ENCODE results near the gene CCR5AS.
"Not testable (repeated sequence)": the region's sequence is repeated elsewhere in the genome, so short reads cannot be mapped to it uniquely, and the experiment has no call there.

Gene CCR5AS

DNA sequence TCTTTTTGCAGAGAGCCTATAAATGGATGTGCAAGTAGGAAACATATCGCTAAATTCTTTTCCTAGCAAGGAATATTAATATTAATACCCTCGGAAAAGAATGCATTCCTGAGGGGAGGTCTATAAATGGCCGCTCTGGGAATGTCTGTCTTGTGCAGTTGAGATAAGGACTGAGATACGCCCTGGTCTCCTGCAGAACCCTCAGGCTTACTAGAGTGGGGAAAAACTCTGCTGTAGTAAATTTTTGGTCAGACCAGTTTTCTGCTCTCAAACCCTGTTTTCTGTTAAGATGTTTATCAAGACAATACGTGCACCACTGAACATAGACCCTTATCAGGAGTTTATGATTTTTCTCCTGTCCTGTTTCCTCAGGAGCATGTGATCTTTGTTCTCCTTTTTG, 25.0 kb upstream of the CCR5AS start:
- ATAC-seq (ENCODE audit: poor library complexity); intact Hi-C loops (cut with DNase I); DNase-seq: not testable (repeated sequence)

DNA sequence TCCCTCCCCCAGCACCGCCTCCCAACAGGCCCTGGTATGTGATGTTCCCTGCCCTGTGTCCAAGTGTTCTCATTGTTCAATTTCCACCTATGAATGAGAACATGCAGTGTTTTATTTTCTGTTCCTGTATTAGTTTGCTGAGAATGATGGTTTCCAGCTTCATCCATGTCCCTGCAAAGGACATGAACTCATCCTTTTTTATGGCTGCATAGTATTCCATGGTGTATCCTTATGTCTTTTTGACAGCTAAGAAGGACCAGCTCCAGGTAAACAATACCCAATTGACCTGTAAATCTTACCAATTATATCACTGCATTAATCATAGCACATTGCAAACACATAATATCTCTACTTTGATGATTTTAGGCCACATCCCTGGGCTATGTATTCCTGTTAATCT, 24.0 kb upstream of the CCR5AS start:
- ATAC-seq (ENCODE audit: poor library complexity); DNase-seq; intact Hi-C loops (cut with DNase I): not testable (repeated sequence)

DNA sequence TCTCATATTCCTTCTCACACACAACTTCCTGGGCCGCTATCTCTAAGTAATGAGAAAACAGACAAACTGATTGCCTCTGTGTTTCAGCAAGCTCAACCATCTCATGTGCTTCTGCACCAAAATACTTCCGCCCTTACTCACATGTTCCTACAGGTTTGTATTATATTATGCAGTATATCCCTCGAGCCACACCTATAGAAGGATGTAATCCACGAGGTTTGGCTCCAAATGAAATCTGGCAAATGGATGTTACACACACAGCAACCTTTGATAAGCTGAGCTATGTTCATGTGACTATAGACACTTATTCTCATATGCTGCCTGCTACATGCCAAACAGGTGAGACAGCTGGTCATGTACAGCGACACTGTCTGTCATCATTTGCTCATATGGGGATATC, 22.8 kb upstream of the CCR5AS start:
- intact Hi-C loops (cut with DNase I): no loop called here
- DNase-seq (no peak), ATAC-seq (ENCODE audit: poor library complexity) (no peak)

DNA sequence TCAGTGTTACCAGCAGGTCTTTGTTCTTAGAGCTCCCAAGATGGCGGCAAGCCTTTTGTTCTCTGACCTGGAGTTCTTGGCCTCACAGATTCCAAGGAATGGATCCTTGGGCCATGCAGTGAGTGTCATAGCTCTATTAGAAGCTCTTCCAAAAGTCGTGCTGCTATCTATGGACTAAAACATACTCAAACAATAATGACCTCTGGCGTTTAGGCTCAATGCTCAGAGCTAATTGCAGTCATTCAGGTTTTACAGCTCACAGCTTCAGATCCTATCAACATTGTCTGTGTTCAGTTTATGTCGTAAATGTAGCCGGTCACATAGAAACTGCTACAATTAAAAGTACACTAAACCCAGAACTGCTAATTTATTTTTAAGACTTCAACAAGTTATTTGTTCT, 22.4 kb upstream of the CCR5AS start:
- DNase-seq (no peak), ATAC-seq (ENCODE audit: poor library complexity) (no peak)
- intact Hi-C loops (cut with DNase I): no loop called here

DNA sequence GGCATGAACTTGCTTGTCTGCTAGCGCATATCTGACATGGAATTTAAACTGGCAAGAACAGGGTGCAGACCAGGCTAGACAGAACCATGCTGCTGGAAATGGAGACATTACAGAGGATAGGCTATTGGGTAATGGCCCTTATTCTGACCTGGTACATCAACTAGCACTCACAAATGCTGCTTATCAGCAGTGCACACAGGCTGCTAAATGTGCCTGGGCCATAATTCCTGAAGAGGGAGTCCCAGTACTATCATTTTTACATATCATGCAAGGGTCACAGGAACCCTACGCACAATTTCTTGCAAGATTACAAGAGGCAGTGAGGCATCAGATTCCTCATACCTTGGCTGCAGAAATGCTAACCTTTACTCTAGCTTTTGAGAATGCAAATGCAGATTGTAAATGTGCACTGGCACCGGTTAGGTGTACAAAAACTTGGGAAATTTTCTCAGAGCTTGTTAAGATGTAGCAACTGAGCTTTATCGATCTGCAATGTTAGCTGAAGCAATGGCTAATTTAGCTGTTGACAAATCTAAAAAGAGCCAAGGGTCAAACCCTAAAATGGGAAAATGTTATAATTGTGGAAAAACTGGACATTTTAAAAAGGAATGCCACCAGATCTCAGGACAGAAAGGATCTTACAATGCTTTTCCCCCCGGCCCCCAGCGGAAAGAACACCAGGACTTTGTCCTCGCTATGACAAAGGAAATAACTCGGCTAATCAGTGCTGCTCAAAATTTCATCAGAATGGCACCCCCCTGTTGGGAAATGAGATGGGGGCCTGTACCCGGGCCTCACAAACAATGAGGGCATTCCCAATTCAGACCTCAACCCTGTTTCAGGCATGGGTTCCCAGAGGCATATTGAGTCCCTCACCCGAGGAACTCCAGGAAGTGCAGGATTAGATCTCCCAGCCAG, 21.3 kb upstream of the CCR5AS start:
- peak; percentile 96 for ATAC-seq (ENCODE audit: poor library complexity)

DNA sequence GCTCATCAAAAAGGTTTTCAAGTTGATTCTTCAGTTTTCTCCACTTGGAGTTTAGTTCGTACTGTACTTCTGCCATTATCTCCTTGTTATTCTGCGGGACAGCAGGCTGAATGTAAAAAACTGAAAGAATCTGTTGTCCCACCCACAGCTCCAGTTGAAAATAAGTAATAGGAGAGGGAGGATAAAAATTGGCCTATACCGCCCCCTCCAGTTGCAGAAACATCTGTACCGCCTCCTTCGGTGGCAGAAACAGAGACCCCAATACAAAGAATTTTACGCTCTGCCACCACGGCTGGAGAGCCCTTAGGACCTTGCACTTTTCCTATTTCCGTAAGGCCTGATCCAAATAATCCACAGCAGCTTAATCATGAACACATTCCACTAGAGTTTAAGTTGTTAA, 20.5 kb upstream of the CCR5AS start:
- intact Hi-C loops (cut with DNase I); DNase-seq; ATAC-seq (ENCODE audit: poor library complexity): not testable (repeated sequence)

More for the DNA sequence above, 21.3 kb upstream of the CCR5AS start:
- no peak for DNase-seq
- intact Hi-C loops (cut with DNase I): no loop called here

DNA sequence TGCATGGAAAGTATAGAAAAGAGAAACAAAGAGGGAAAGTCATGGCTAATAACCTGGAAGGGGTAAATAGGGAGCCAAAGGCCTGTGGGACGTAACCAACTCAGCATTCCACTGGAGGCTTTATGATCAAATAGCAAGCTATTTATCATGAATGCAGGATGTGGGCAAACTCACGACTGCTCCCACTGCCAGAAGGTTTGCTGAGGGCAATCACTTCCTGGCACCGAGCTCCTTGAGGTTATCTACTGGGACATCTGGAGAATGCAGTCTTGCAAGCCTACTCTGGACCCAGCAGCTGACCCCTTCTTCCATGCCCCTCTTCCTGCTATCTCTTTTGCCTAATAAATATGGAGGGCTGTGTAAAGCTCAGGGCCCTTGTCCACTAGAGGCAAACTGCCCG, 19.6 kb upstream of the CCR5AS start:
- intact Hi-C loops (cut with DNase I); DNase-seq; ATAC-seq (ENCODE audit: poor library complexity): not testable (repeated sequence)

DNA sequence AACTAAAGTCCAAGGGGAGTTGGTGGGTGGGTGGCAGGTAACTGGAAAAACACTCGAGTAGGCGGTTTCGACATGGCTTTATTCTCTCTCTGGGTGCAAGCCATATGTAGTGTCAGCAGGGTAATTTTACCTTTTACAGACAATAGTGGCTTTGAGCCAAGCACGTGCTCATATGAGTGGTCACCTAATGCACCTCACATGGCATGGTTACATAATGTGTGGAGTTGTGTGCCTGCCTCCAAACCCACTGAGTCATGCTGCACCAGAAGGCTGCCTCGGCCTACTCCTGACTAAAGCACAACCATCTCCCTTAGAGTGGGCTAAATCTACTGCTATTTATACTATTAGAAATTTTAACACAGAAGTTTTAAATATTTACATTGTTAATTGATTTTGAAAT, 16.7 kb upstream of the CCR5AS start:
- ATAC-seq (ENCODE audit: poor library complexity) (no peak), DNase-seq (no peak)
- intact Hi-C loops (cut with DNase I): no loop called here

DNA sequence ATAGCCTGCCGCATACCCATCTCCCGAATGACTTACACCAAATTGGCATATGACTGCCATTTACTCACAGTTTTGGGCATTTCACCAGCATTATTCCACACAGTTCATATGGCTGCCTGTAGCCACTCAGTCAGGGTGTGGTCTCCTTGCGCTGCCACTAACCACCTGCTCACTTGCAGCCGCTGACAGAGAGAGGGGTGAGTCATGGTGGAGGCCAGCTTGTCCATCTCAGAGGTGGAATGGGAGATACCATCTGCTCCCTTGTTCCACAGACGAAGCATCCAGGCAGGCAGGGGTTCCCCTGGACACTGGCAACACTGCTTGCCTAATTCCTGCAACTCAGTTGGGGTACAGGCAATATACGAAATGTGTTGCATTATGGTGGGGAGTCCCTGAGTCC, 15.8 kb upstream of the CCR5AS start:
- intact Hi-C loops (cut with DNase I): no loop called here
- DNase-seq (no peak), ATAC-seq (ENCODE audit: poor library complexity) (no peak)

DNA sequence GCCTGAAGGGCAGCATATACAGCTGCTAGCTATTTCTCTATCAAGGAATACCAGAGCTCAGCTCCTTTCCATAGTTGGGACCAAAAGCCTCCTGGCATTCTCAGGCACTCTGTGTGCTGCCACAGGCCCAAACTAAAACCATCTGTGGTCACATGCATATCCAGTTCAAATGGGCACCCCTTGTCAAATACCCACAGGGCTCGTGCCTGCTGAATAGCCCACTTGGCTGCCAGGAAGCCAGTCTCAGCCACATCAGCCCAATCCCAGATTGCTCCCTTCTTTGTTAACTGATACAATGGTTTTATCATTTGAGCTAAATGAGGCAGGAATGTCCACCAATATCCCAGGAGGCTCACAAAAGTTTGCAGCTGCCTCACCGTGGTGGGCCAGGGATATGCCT, 14.1 kb upstream of the CCR5AS start:
- DNase-seq (no peak), ATAC-seq (ENCODE audit: poor library complexity) (no peak)
- intact Hi-C loops (cut with DNase I): no loop called here

DNA sequence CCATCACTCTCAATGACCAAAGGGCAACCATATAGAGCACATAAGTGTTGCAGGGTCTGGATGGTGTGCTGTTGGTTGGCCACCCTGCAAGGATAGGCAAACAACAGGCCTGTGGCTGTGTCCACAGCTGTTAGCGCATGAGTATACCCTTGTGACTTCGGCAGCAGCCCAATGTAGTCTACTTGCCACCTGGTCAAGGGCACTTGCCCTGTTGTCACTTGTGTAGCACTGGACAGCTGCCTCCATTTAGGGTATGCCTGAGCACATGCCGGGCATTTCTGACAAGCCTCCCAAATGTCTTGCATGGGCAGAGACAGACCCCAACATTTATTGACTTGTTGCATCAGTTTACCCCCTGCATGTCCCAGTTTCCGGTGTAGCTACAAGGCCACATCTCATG, 12.9 kb upstream of the CCR5AS start:
- intact Hi-C loops (cut with DNase I): no loop called here
- ATAC-seq (ENCODE audit: poor library complexity) (no peak), DNase-seq (no peak)

DNA sequence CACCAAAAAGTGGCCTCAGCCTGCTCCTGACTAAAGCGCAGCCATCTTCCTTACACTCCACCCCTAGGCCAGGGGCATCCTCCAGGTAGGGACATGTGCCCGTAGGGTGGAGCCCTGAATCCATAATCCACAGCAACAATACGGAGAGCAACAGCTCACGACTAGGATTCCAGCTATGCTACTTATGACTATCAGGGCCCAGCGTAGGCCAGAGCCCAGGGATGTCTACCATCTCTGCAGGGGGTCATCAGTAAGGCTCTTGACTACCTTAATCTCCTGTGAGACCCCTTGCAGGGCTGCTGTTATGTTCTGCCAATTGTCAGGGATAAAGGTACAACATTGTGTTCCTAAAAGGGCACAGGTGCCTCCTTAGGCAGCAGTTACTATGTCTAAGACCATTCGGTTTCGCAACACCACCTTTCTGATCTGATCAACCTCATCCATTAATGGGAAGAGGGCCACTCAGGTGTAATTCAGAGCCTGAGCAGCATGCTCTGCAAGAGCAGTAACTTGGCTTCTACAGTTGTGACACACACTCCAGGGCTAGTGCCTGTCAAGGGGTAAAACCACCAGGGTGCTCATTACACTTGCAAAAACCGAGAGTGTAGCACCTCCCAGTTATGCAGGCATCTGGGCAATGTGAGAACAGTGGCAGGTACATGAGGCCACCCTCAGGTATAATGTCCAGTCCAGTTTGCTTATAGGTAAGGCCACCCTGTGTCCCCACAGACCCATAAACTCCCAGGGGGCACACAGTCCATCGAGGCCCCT, 11.2 kb upstream of the CCR5AS start:
- intact Hi-C loops (cut with DNase I): no loop called here
- DNase-seq: no peak
- no peak for ATAC-seq (ENCODE audit: poor library complexity)

DNA sequence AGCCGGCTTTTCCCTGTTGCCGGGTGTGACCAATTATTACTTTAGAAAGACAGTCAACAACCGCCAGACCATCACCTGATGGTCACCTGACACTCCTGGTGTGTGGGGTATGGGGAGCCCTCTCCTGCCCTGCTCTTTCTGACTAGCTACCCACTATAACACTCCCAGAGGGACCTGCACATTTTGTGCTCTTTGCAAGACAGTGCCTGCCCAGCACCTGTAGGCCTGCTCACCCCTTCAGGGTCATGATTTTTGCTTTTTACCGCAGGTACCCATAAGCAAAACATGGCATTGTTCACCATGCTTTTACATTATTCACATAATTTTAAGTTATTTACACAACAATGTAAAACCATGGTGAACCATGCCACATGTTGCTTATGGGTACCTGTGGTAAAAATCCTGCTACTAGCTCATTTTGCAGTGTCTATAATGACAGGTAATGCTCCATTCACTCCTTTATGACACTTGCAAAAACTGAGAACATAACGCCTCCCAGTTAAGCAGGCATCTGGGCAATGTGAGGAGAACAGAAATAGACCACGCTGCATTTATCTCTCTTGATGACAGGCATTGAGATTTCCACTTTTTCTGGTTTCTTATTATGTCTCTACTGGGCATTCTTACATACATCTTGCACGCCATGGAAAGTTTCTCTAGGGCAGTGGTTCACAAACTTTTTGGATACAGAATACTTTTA, 10.1 kb upstream of the CCR5AS start:
- ATAC-seq (ENCODE audit: poor library complexity) (peak; percentile 79), DNase-seq (no peak)
- intact Hi-C loops (cut with DNase I): no loop called here

DNA sequence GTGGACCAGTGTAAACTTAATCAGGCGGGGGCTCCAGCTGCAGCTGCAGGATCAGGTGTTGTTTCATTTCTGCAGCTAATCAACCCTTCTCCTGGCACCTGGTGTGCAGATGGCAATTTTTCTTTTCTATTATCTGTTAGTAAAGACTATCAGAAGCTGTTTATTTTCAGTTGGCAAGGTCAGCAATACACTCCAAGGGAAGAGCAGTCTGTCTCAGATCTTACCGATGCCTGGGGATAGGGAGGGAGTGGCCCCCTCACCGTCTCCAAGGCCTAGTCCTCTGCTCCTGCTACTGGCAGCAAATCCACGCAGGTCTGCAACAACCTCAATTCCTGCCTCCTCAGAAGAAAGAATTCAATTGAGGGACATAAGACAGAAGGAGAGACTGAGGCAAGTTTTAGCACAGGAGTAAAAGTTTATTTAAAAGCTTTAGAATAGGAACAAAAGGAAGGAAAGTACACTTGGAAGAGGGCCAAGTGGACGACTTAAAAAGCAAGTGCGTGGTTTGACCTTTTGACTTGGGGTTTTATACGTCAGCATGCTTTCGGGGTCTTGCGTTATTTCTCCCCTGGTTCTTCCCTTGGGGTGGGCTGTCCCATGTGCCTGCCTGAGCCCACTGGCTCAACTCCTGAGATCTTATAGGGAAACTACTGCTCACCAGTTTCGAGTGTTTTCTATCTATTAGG, 9.4 kb upstream of the CCR5AS start:
- DNase-seq (no peak), ATAC-seq (ENCODE audit: poor library complexity) (no peak)
- intact Hi-C loops (cut with DNase I): no loop called here

DNA sequence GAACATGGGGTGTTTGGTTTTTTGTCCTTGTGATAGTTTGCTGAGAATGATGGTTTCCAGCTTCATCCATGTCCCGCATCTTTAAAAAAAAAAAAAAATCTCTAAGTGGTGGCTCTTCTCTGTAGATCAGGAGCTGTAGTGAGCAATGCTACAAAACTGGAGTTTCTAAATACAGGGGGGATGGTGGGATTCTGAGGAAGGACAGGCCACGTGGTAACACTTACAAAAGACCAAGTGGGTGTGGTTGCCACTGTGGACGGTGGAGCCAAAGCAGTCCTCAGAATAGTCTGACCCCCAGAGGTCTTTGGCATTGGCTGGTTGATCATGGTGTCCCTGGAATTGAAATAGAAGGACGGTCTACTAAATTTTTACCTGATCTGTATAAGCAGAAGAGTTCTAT, 7.9 kb upstream of the CCR5AS start:
- intact Hi-C loops (cut with DNase I): no loop called here
- ATAC-seq (ENCODE audit: poor library complexity): no peak
- no peak for DNase-seq

DNA sequence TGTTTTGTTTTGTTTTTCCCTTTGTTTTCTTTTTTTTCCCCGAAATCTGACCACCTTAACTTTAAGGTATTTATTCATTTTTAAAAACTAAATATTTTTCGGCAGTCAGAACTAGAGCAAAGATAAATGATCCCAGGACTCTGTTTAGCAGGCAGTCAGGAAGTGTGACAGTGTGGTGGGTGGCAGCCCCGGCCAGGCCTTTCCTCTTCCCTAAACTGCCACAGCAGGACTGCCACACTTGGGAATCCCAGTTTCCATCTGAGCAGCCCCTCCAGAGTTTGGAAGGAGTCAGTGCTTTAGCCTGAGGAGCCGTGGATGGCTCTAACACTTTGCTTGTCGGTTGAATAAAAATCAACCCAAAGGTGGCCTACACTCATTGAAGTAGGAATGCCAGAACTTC, 7.1 kb upstream of the CCR5AS start:
- DNase-seq (no peak), ATAC-seq (ENCODE audit: poor library complexity) (no peak)
- intact Hi-C loops (cut with DNase I): no loop called here

DNA sequence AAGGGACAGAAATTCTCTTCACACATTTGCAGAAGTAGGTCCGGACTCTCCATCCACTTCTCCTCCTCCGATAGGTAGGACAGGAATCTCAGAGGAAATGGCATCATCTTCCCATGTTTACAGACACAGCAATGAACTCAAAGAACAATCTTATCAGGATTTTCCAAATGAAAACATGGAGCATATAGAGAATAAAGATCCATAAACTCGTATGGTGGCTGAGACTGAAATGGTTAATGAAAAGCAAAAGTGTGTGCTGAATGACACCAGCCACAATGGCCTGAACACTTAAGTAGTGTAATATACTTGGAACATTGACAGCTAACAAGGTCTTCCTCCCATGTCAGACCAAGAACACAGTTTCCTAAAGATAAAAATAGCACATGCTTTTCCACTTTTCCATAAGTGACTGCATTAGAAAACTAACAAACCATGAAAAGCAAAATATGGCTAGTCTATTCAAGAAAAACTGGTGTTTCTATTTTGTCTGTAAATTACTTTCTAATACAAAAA, 6.0 kb upstream of the CCR5AS start:
- DNase-seq (no peak), ATAC-seq (ENCODE audit: poor library complexity) (peak; percentile 38)
- intact Hi-C loops (cut with DNase I): no loop called here

DNA sequence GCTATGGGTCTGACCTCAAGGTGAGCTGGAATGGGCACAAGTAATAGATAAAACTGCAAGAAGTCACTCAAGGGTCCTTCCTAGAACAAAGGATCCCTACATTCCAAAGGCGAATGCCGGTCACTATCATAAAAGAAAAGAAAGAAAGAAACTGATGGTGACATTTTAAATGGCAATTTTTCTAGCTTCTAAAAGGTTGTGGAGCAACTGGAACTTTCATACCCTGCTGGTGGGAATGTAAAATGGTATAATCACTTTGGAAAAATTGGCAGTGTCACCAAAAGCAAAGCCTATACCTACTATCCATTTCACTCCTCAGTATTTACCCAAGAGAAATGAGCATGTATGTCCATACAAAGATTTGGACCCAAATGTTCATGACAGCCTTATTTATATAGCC, 4.4 kb upstream of the CCR5AS start:
- no peak for DNase-seq
- intact Hi-C loops (cut with DNase I): no loop called here
- no peak for ATAC-seq (ENCODE audit: poor library complexity)

DNA sequence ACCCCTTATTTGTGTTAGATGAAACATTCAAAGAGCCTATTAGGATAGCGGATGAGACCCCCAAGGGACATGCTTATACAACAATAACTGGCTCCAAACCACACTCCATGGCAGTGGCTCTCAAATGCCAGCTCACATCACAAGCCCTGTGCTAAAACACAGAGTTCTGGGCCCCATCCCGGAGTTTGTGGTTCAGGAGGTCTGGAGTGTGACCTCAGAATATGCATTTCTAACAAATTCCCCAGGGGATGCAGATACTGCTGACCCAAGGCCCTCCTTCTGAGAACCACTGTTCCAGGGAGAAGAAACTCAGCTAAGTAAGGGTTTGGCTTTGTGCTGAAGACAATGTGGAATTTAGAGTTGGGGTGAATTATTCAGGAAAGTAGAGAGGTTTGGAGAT, 3.8 kb upstream of the CCR5AS start:
- intact Hi-C loops (cut with DNase I): no loop called here
- DNase-seq (no peak), ATAC-seq (ENCODE audit: poor library complexity) (no peak)

All from Right ventricle myocardium superior (tissue), 1 donor.